ENCODE results near the gene EVC. TPM values are rescaled to one million over a fixed set of nuclear protein-coding genes. Genes with fewer than 3 reads are reported as not detected.

The EVC gene
- total RNA-seq, 1 experiment from 2014 or later = not detected

DNA sequence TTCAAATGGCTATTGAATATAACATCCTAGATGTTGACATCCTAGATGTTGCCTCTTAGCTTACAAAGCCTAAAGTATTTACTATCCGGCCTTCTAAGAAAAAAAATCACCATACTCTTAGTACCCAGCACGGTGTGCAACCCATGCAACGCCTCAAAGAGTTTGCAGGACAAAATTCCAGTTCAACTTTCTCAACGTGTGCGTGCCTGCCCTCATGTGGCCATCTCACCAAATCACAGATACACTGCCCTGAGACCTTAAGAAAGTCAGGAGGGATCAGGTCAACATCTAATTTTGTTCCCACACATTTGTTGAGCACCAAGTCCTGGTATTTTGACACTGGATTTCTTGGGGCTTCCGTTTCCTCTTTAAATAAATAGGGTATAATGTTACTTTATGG lies 113.6 kb downstream of the EVC start:
- Mint-ChIP-seq H3K9me3 (ENCODE audit: low read depth, unreplicated experiment) (peaks cover 5% of the 10 kb centered on the region), H3K27me3 (ENCODE audit: unreplicated experiment) (no peaks in the 10 kb centered on the region), H3K4me1 (ENCODE audit: low read depth, unreplicated experiment) (no peaks in the 10 kb centered on the region), H3K4me3 (ENCODE audit: low read depth, unreplicated experiment) (no peak overlapping the region), H3K27ac (ENCODE audit: unreplicated experiment) (no peak overlapping the region), H3K36me3 (ENCODE audit: insufficient read depth, unreplicated experiment) (no peaks in the 10 kb centered on the region)
- CTCF ChIA-PET = no interaction called here
- no TSS peak for BruUV-seq (replicated peaks)
- intact Hi-C loops (cut with micrococcal nuclease; ENCODE audit: unreplicated experiment) = no loop called here
- TF ChIP-seq, protein P1, sequence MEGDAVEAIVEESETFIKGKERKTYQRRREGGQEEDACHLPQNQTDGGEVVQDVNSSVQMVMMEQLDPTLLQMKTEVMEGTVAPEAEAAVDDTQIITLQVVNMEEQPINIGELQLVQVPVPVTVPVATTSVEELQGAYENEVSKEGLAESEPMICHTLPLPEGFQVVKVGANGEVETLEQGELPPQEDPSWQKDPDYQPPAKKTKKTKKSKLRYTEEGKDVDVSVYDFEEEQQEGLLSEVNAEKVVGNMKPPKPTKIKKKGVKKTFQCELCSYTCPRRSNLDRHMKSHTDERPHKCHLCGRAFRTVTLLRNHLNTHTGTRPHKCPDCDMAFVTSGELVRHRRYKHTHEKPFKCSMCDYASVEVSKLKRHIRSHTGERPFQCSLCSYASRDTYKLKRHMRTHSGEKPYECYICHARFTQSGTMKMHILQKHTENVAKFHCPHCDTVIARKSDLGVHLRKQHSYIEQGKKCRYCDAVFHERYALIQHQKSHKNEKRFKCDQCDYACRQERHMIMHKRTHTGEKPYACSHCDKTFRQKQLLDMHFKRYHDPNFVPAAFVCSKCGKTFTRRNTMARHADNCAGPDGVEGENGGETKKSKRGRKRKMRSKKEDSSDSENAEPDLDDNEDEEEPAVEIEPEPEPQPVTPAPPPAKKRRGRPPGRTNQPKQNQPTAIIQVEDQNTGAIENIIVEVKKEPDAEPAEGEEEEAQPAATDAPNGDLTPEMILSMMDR (IDR thresholded peaks at IDR 0.05; ENCODE audit: unreplicated experiment) = no peak
- DNase-seq = no peak

DNA sequence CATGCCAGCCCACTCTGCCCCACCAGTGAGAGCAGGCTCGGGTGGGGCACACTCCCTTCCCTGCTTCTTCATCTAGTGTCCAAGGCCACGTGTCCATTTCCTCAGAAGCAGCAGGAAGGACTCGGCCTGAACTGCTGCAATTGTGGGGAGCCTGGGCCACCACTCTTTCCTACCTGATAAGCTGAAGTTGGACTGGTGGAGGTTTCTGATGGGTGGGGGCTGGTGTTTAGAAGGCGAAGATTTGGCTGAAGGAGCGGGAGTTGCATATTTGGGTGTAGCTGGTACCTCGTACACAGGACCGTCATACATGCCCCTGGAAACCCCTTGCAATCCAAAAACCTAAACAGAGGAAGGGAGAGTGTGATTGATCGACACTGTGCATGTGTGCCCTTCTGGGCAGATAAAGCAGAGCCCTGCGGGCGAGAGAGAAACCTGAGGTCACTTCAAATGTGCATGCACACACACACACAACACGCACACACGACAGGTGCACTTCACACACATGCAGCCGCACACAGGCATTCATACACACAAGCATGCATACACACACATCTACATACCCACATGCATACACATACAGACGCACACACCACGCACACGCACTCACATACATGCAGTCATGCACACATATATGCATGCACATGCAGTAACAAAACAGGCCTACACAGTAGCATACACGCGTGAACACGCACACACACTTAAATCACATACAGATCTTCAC lies 114.5 kb downstream of the EVC start:
- H3K9me3 Mint-ChIP-seq (ENCODE audit: low read depth, unreplicated experiment) = peaks cover 3% of the 10 kb centered on the region
- no peaks in the 10 kb centered on the region for H3K36me3 Mint-ChIP-seq (ENCODE audit: insufficient read depth, unreplicated experiment)
- no peak overlapping the region for H3K4me3 Mint-ChIP-seq (ENCODE audit: low read depth, unreplicated experiment)
- TF ChIP-seq, protein P1 (IDR thresholded peaks at IDR 0.05; ENCODE audit: unreplicated experiment) = no peak
- CTCF ChIA-PET = no interaction called here
- no peak overlapping the region for H3K27ac Mint-ChIP-seq (ENCODE audit: unreplicated experiment)
- BruUV-seq (replicated peaks) = no TSS peak
- H3K4me1 Mint-ChIP-seq (ENCODE audit: low read depth, unreplicated experiment) = no peaks in the 10 kb centered on the region
- intact Hi-C loops (cut with micrococcal nuclease; ENCODE audit: unreplicated experiment) = no loop called here
- H3K27me3 Mint-ChIP-seq (ENCODE audit: unreplicated experiment) = no peaks in the 10 kb centered on the region
- DNase-seq = no peak

DNA sequence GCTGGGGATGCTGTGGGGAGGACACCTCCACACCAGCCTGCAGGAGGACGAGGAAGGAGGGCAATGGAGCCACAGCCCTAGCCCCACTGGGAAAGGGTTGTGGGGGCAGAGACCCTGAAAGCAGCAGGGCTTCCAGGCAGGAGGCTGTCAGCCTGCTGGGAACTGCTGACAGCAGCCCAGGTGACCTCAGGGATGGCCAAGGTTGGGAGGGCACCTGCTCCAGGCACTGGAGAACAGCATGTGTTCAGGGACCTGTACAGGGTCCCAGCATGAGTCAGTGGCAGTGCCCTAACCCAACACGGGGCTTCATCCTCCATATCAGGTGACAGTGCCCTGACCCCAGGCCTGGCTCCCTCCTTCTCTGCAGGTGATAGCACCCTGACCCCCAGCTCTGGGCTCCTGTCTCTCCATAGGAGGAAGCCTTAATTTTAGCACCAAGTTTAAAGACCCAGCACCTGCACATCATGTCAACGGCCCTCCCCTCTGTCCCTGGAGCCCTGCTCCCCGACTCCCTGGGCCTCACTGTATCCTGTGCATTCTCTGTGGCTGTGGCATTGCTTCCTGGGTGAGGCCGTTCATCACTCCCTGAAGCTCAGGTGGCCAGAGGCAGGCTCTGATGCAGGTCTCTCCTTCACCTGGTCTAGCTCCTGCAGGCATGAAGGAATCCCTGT lies 115.6 kb downstream of the EVC start:
- no peak overlapping the region for H3K27ac Mint-ChIP-seq (ENCODE audit: unreplicated experiment)
- peaks cover 5% of the 10 kb centered on the region for H3K9me3 Mint-ChIP-seq (ENCODE audit: low read depth, unreplicated experiment)
- H3K36me3 Mint-ChIP-seq (ENCODE audit: insufficient read depth, unreplicated experiment) = no peaks in the 10 kb centered on the region
- H3K4me3 Mint-ChIP-seq (ENCODE audit: low read depth, unreplicated experiment) = no peak overlapping the region
- no peaks in the 10 kb centered on the region for H3K4me1 Mint-ChIP-seq (ENCODE audit: low read depth, unreplicated experiment)
- no peaks in the 10 kb centered on the region for H3K27me3 Mint-ChIP-seq (ENCODE audit: unreplicated experiment)
- intact Hi-C loops (cut with micrococcal nuclease; ENCODE audit: unreplicated experiment) = no loop called here
- no peak for DNase-seq
- BruUV-seq (replicated peaks) = no TSS peak
- TF ChIP-seq, protein P1 (IDR thresholded peaks at IDR 0.05; ENCODE audit: unreplicated experiment) = no peak
- CTCF ChIA-PET = no interaction called here

DNA sequence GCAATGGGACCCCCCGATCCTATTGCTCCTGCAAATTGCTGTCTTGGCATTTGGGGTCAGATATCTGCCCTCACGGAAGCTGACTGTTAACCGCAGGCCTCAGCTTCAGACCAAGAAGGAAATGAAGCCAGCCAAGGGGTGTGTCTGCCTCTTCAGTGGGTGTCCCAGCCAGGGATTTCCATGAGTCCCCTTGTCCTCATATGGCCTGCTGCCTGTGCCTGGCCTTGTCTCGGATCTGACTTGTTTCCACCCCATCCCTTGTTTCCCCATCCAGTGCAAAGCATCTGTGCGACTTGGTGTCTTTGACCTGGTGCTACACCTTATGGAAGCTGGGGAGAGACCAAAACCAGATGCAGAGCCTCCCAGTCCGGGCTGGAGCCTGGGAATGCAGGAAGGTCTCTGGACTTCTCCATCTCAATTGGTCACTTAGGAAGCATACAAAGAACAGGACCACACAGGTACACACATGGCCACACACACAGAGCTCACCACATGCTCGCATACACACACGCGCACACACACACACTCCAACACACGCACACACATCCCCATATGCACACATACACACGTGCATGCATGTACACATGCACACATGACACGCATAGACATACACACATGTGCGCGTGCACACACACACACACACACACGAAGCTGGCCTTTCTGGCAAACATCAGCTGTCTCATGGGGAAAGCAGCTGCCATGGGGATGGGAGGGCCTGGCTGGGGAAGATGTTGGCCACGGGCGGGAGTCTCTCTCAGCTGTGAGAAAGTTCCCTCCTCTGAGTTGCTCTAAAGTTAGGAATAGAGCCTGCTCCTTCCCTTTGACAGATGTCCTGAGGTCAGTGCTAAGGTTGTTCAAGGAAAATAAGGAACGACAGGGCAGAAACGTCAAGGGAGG lies 116.4 kb downstream of the EVC start:
- no peak overlapping the region for H3K27ac Mint-ChIP-seq (ENCODE audit: unreplicated experiment)
- no peaks in the 10 kb centered on the region for H3K36me3 Mint-ChIP-seq (ENCODE audit: insufficient read depth, unreplicated experiment)
- CTCF ChIA-PET = no interaction called here
- intact Hi-C loops (cut with micrococcal nuclease; ENCODE audit: unreplicated experiment) = no loop called here
- no peak for DNase-seq
- no TSS peak for BruUV-seq (replicated peaks)
- no peaks in the 10 kb centered on the region for H3K4me1 Mint-ChIP-seq (ENCODE audit: low read depth, unreplicated experiment)
- TF ChIP-seq, protein P1 (IDR thresholded peaks at IDR 0.05; ENCODE audit: unreplicated experiment) = no peak
- H3K27me3 Mint-ChIP-seq (ENCODE audit: unreplicated experiment) = no peaks in the 10 kb centered on the region
- H3K9me3 Mint-ChIP-seq (ENCODE audit: low read depth, unreplicated experiment) = peaks cover 5% of the 10 kb centered on the region
- H3K4me3 Mint-ChIP-seq (ENCODE audit: low read depth, unreplicated experiment) = no peak overlapping the region

Data from Calu3 (cell line).